VCaP (cell line): Measurements from ENCODE around the gene CISD3.

Source experiments
- H3K27ac ChIP-seq: fragments of 450-650 bp; 2 replicates; pipeline ENCODE4 v1.5.1; 2017
- CTCF ChIP-seq: fragments of 450-650 bp; conservative IDR thresholded peaks from 2 replicates; pipeline ENCODE4 v1.5.1; 2017; ENCODE audit warnings: mild to moderate bottlenecking, moderate library complexity

CISD3 gene

GRCh38 chr17:38704606-38705522 lies 25.3 kb upstream of the CISD3 start, which contains the start of gene MLLT6:
Gene MLLT6, plus strand, starts transcription at chr17:38705273. Its CDS starts 360 bp downstream, at chr17:38705633.
- H3K27ac ChIP-seq = peak within 1 kb of the TSS; percentile 94
- no peak for TF ChIP-seq CTCF

- H3K27ac ChIP-seq = peak overlapping the region; percentile 94
- no peak for TF ChIP-seq CTCF
Measured at GRCh38 chr17:38705523-38705802, 24.7 kb upstream of the CISD3 start.

- H3K27ac ChIP-seq = peak overlapping the region; percentile 94
- no peak for TF ChIP-seq CTCF
Measured at GRCh38 chr17:38705803-38706504, 24.2 kb upstream of the CISD3 start.

GRCh38 chr17:38706505-38707216 lies 23.5 kb upstream of the CISD3 start:
- H3K27ac ChIP-seq = peak overlapping the region; percentile 94
- TF ChIP-seq CTCF = no peak

- H3K27ac ChIP-seq = no peak overlapping the region
- no peak for TF ChIP-seq CTCF
Measured at GRCh38 chr17:38707678-38708351, 22.3 kb upstream of the CISD3 start.

- TF ChIP-seq CTCF = no peak
- H3K27ac ChIP-seq = no peak overlapping the region
Measured at GRCh38 chr17:38709104-38709820, 20.9 kb upstream of the CISD3 start.
